ENCODE data around the gene KIF26B.

Gene KIF26B

DNA sequence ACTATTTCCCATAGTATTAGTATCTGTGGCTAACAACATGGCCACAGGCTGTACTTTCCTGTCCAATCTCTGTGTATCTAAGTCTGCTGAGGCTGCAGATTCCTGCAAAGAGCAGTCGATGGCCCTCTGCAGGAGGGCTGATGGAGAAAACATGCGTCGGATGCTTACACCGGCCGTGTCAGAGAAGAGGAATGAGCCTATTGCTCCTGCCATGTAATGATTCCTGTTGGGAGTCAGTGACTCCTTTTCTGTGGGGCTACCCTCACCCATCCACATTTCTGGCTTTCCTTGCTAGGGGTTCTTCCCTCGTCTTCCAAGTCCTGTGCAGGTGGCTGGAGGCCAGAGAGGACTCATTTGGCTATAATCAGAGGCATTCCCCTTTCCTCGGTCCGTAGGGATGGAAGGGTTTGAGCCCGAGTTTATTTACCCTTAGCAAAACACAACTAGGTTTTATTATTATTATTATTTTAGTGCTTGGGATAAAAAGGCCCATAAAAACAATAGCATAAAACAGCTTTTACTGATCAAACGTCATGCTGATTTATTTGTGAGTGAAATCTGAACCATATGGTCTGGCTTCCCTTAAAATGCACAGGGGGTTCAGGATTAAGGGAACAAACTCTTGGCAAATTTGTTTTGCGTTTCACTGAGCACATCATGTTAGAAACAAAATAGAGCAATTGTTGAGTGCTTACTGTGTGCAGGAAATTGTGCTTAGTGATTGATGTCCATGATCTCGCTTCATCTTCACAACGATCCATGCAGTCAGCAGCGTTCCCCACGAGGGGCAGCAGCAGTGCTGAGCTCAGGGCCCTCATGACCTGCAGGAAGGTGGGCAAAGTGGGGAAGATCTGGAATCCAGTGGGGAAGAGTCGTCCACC lies 70.8 kb downstream of the KIF26B start:
- H3K27me3 ChIP-seq (ENCODE audit: insufficient read depth, low read length, poor library complexity, severe bottlenecking): no peaks in the 10 kb centered on the region
- TF ChIP-seq EZH2phosphoT487 (IDR thresholded peaks at IDR 0.05; ENCODE audit: borderline replicate concordance) (no peak), CTCF (conservative IDR thresholded peaks at IDR 0.05; ENCODE audit: low read length) (no peak)
- H4K20me1 ChIP-seq (ENCODE audit: insufficient read depth, low read length, poor library complexity, severe bottlenecking): no peaks in the 10 kb centered on the region
- no peaks in the 10 kb centered on the region for H3F3A ChIP-seq (ENCODE audit: low read depth)
- H3K36me3 ChIP-seq (ENCODE audit: insufficient read depth, low read length): no peaks in the 10 kb centered on the region
- no peaks in the 10 kb centered on the region for H3K9me3 ChIP-seq (ENCODE audit: insufficient read depth, low read depth, low read length)
- H2AFZ ChIP-seq (ENCODE audit: low read length): no peak overlapping the region
- H3K9me2 ChIP-seq (replicated peaks; ENCODE audit: low read depth, low read length): no peaks in the 10 kb centered on the region
- no peak overlapping the region for H3K4me2 ChIP-seq (ENCODE audit: low read depth, low read length, poor library complexity, severe bottlenecking)
- H3K79me2 ChIP-seq (ENCODE audit: insufficient read depth, low read length): no peaks in the 10 kb centered on the region
- H3K4me1 ChIP-seq (ENCODE audit: insufficient read depth, low read length, poor library complexity, severe bottlenecking): no peaks in the 10 kb centered on the region
- H3K9ac ChIP-seq (ENCODE audit: low read depth, low read length, poor library complexity, severe bottlenecking): no peak overlapping the region
- no peak overlapping the region for H3K4me3 ChIP-seq (ENCODE audit: low read length, poor library complexity, severe bottlenecking)

GRCh38 chr1:245226203-245226499 lies 71.4 kb downstream of the KIF26B start:
- Histone ChIP-seq H4K20me1 (ENCODE audit: insufficient read depth, low read length, poor library complexity, severe bottlenecking) (no peaks in the 10 kb centered on the region), H3K36me3 (ENCODE audit: insufficient read depth, low read length) (no peaks in the 10 kb centered on the region), H2AFZ (ENCODE audit: low read length) (no peak overlapping the region), H3K9me2 (replicated peaks; ENCODE audit: low read depth, low read length) (no peaks in the 10 kb centered on the region), H3K4me3 (ENCODE audit: low read length, poor library complexity, severe bottlenecking) (no peak overlapping the region), H3F3A (ENCODE audit: low read depth) (no peaks in the 10 kb centered on the region), H3K4me1 (ENCODE audit: insufficient read depth, low read length, poor library complexity, severe bottlenecking) (no peaks in the 10 kb centered on the region), H3K27me3 (ENCODE audit: insufficient read depth, low read length, poor library complexity, severe bottlenecking) (no peaks in the 10 kb centered on the region), H3K9me3 (ENCODE audit: insufficient read depth, low read depth, low read length) (no peaks in the 10 kb centered on the region), H3K9ac (ENCODE audit: low read depth, low read length, poor library complexity, severe bottlenecking) (no peak overlapping the region), H3K79me2 (ENCODE audit: insufficient read depth, low read length) (no peaks in the 10 kb centered on the region), H3K4me2 (ENCODE audit: low read depth, low read length, poor library complexity, severe bottlenecking) (no peak overlapping the region)
- TF ChIP-seq CTCF (conservative IDR thresholded peaks at IDR 0.05; ENCODE audit: low read length): no peak
- TF ChIP-seq EZH2phosphoT487 (IDR thresholded peaks at IDR 0.05; ENCODE audit: borderline replicate concordance): no peak

- Histone ChIP-seq H3K9me2 (replicated peaks; ENCODE audit: low read depth, low read length) (no peaks in the 10 kb centered on the region), H3K4me3 (ENCODE audit: low read length, poor library complexity, severe bottlenecking) (no peak overlapping the region), H3K4me1 (ENCODE audit: insufficient read depth, low read length, poor library complexity, severe bottlenecking) (no peaks in the 10 kb centered on the region), H3F3A (ENCODE audit: low read depth) (no peaks in the 10 kb centered on the region), H3K9me3 (ENCODE audit: insufficient read depth, low read depth, low read length) (no peaks in the 10 kb centered on the region), H3K27me3 (ENCODE audit: insufficient read depth, low read length, poor library complexity, severe bottlenecking) (no peaks in the 10 kb centered on the region), H4K20me1 (ENCODE audit: insufficient read depth, low read length, poor library complexity, severe bottlenecking) (no peaks in the 10 kb centered on the region), H3K79me2 (ENCODE audit: insufficient read depth, low read length) (no peaks in the 10 kb centered on the region), H3K9ac (ENCODE audit: low read depth, low read length, poor library complexity, severe bottlenecking) (no peak overlapping the region), H3K36me3 (ENCODE audit: insufficient read depth, low read length) (no peaks in the 10 kb centered on the region), H2AFZ (ENCODE audit: low read length) (no peak overlapping the region), H3K4me2 (ENCODE audit: low read depth, low read length, poor library complexity, severe bottlenecking) (no peak overlapping the region)
- TF ChIP-seq EZH2phosphoT487 (IDR thresholded peaks at IDR 0.05; ENCODE audit: borderline replicate concordance) (no peak), CTCF (conservative IDR thresholded peaks at IDR 0.05; ENCODE audit: low read length) (no peak)
Observed at GRCh38 chr1:245229051-245229450, 74.3 kb downstream of the KIF26B start.

All from Loucy (cell line).